ENCODE measurements around the gene MFSD1. TPM values are rescaled to one million over a fixed set of nuclear protein-coding genes. Genes with fewer than 3 reads are reported as not detected.

MFSD1 gene
- total and polyA plus RNA-seq, 2 of the 4 experiments (the other 2 are of a cell fraction) = 50.4 to 64.2 TPM

- no TSS peak for BruUV-seq (replicated peaks)
- ChIA-PET CTCF (no interaction called here), POLR2A (ENCODE audit: unreplicated experiment) (no interaction called here)
- Histone ChIP-seq H4K20me1 (ENCODE audit: insufficient read depth, low read length) (no peaks in the 10 kb centered on the region), H4K8ac (ENCODE audit: low read depth in 2 of 2, low read length in 2 of 2) (no peak overlapping the region; a peak in 1 of 4 replicates), H3K9me3 (ENCODE audit: control insufficient read depth, insufficient read depth, low read length) (no peaks in the 10 kb centered on the region), H2BK5ac (ENCODE audit: low read depth, low read length, poor library complexity, severe bottlenecking) (no peak overlapping the region), H3K4me2 (ENCODE audit: low read depth, low read length) (no peak overlapping the region), H3K36me3 (ENCODE audit: control insufficient read depth, insufficient read depth, low read length) (no peaks in the 10 kb centered on the region), H4K5ac (ENCODE audit: low read depth, low read length) (peak overlapping the region; percentile 58), H2AK9ac (replicated peaks; ENCODE audit: low read depth, low read length, poor library complexity) (no peak overlapping the region), H3K14ac (replicated peaks; ENCODE audit: low read depth, low read length) (no peak overlapping the region), H2BK15ac (ENCODE audit: low read depth, low read length) (peak overlapping the region; percentile 27; the same call in 1 of the 3 replicates), H3K4me1 (ENCODE audit: control insufficient read depth, insufficient read depth, low read length) (peaks cover 19% of the 10 kb centered on the region), H3K4ac (ENCODE audit: low read depth, low read length) (peak overlapping the region; percentile 15; the same call in 1 of the 2 replicates), H3K79me1 (ENCODE audit: low read depth in 1 of 2, low read length in 2 of 2) (no peaks in the 10 kb centered on the region), H3K18ac (ENCODE audit: low read depth, low read length) (peak overlapping the region; percentile 37), H3K9ac (ENCODE audit: low read depth, low read length) (no peak overlapping the region), H3K9me1 (ENCODE audit: insufficient read depth, low read length) (peaks cover 1% of the 10 kb centered on the region; the same call in 1 of the 2 replicates), H3K4me3 (ENCODE audit: insufficient read depth, low read depth, low read length) (no peak overlapping the region), H3K23ac (ENCODE audit: low read depth, low read length) (no peak overlapping the region), H4K91ac (ENCODE audit: insufficient read depth, low read depth, low read length) (peak overlapping the region; percentile 2; the same call in 1 of the 2 replicates), H3K27me3 (ENCODE audit: control insufficient read depth, insufficient read depth, low read length) (no peaks in the 10 kb centered on the region), H2BK120ac (ENCODE audit: low read depth, low read length) (no peak overlapping the region), H2AK5ac (ENCODE audit: low read depth, low read length) (peak overlapping the region; percentile 20; the same call in 1 of the 2 replicates), H2BK20ac (ENCODE audit: low read depth, low read length) (no peak overlapping the region), H3K27ac (ENCODE audit: insufficient read depth, low read length) (no peak overlapping the region), H2AFZ (replicated peaks; ENCODE audit: low read length, poor library complexity) (no peak overlapping the region), H3K56ac (ENCODE audit: extremely low read depth, insufficient read depth, low read length) (no peak overlapping the region)
- intact Hi-C loops (cut with micrococcal nuclease) = no loop called here
- WGBS, 2 experiments (ENCODE audit: extremely low coverage in 2 of 2, insufficient read length in 1 of 2) = no CpG with 5 or more reads among the region's 3 CpGs
- DNase-seq (peak; percentile 21), ATAC-seq (ENCODE audit: low read depth) (no peak)
- TF ChIP-seq MXI1 (IDR thresholded peaks at IDR 0.05; ENCODE audit: borderline replicate concordance, low read depth, low read length) = no peak
- TF ChIP-seq CHD1 (IDR thresholded peaks at IDR 0.05; ENCODE audit: low read depth, low read length) = no peak
- no peak for TF ChIP-seq NFE2L2 (IDR thresholded peaks at IDR 0.05; ENCODE audit: low read depth, low read length)
- no peak for TF ChIP-seq FOS (IDR thresholded peaks at IDR 0.05; ENCODE audit: low read depth, low read length)
- TF ChIP-seq BHLHE40 (IDR thresholded peaks at IDR 0.05; ENCODE audit: low read depth, low read length) = no peak
- no peak for TF ChIP-seq MAFK (IDR thresholded peaks at IDR 0.05; ENCODE audit: low read depth, low read length)
- TF ChIP-seq CEBPB (IDR thresholded peaks at IDR 0.05; ENCODE audit: low read depth, low read length) = no peak
- TF ChIP-seq RFX5 (IDR thresholded peaks at IDR 0.05; ENCODE audit: low read depth, low read length) = no peak
- no peak for TF ChIP-seq MAZ (IDR thresholded peaks at IDR 0.05; ENCODE audit: borderline replicate concordance, low read depth, low read length)
- TF ChIP-seq RAD21 (IDR thresholded peaks at IDR 0.05; ENCODE audit: low read length) = no peak
- TF ChIP-seq SMC3 (IDR thresholded peaks at IDR 0.05; ENCODE audit: low read depth, low read length) = no peak
- TF ChIP-seq USF2 (IDR thresholded peaks at IDR 0.05; ENCODE audit: low read depth, low read length) = no peak
- no peak for TF ChIP-seq POLR2A (IDR thresholded peaks at IDR 0.05; ENCODE audit: low read depth, low read length)
- TF ChIP-seq ELK1 (IDR thresholded peaks at IDR 0.05; ENCODE audit: borderline replicate concordance, low read depth, low read length) = no peak
- in situ Hi-C loops (cut with MboI; ENCODE audit: low sequenced_read_pairs) = loop anchor here (25.0 kb wide), 1 partner anchor 663 kb away; the partner anchor contains the start of genes RSRC1 and SHOX2
- dilution Hi-C loops (cut with HindIII; ENCODE audit: low sequenced_read_pairs, unreplicated experiment) = no loop called here
These were observed 26.1 kb upstream of the MFSD1 start for GRCh38 chr3:158775426-158776410.

Data from IMR-90 (cell line).